K562 (cell line): ENCODE results near the gene OTOA. TPM values are rescaled to one million over a fixed set of nuclear protein-coding genes. Genes with fewer than 3 reads are reported as not detected.
"Not testable (repeated sequence)": the region's sequence is repeated elsewhere in the genome, so short reads cannot be mapped to it uniquely, and the experiment has no call there.

ENCODE experiments used
- ATAC-seq: fragments of 200-7000 bp; cut with Tn5 transposase; 3 replicates; pipeline ENCODE4 v1.9.1; 2020; ENCODE audit warnings: moderate library complexity
- BruUV-seq: library from RNA; stranded (reverse); fragments of 400-500 nt; replicated peaks from 2 replicates; lab custom pipeline; 2021; lab: Mats Ljungman, UMichigan
- CTCF ChIA-PET: fragments of 300-600 bp; formaldehyde crosslinking; extraction: SDS; loops from one replicate; lab custom pipeline; 2021; ENCODE audit warnings: low intra/inter-chr PET ratio; lab: Yijun Ruan, JAX
- POLR2A ChIA-PET: fragments of 300-600, 350-650 bp; sonication (Branson Sonifier 250); formaldehyde crosslinking; extraction: SDS; loops from one replicate; lab custom pipeline; 2021; ENCODE audit warnings: antibody characterized with exemption, inconsistent platforms; lab: Yijun Ruan, JAX
- DNase-seq, 4 experiments: peaks; one replicate each; pipeline versions ENCODE4 v3.0.0 to v3.0.0-alpha.2; 2011 to 2018; ENCODE audit warnings: low spot score in 3 of 4, mixed read lengths in 3 of 4; ENCODE audit errors: extremely low read depth in 1 of 4
- FAIRE-seq: peaks from 2 replicates; lab custom pipeline; 2011; peaks lifted over from hg19 to GRCh38; lab: Jason Lieb, UNC
- H2AFZ ChIP-seq: 2 replicates; pipeline ENCODE4 v1.6.0; 2011; ENCODE audit warnings: low read depth, low read length, control low read depth, inconsistent platforms
- H3K27ac ChIP-seq: fragments of 200-600 bp; 3 replicates; pipeline ENCODE4 v1.8.0; 2011; ENCODE audit warnings: low read depth, mild to moderate bottlenecking, control low read depth, inconsistent platforms, low read length, moderate library complexity, mixed read lengths; ENCODE audit errors: extremely low read depth
- H3K27me3 ChIP-seq, 2 experiments: fragments of 300-600 bp in 1 of 2; 2 replicates in 1 of 2; 3 replicates in 1 of 2; pipeline versions ENCODE4 v1.6.0 to v1.8.0; 2011; ENCODE audit warnings: inconsistent platforms in 2 of 2, low read length in 2 of 2, mild to moderate bottlenecking in 1 of 2, mixed read lengths in 1 of 2, moderate library complexity in 1 of 2; ENCODE audit not compliant: control insufficient read depth in 2 of 2, insufficient read depth in 2 of 2
- H3K36me3 ChIP-seq: fragments of 300-600 bp; 3 replicates; pipeline ENCODE4 v1.8.0; 2011; ENCODE audit warnings: mild to moderate bottlenecking, low read length, inconsistent platforms; ENCODE audit not compliant: control insufficient read depth, insufficient read depth
- H3K4me1 ChIP-seq, 2 experiments: fragments of 200-600 bp in 1 of 2; replicated peaks in 1 of 2; 2 replicates in 1 of 2; 3 replicates in 1 of 2; pipeline versions ENCODE4 v1.5.1 to v1.8.0; 2011; ENCODE audit warnings: inconsistent platforms in 2 of 2, low read length in 2 of 2, mild to moderate bottlenecking in 1 of 2, mixed read lengths in 1 of 2, moderate library complexity in 1 of 2; ENCODE audit not compliant: control insufficient read depth in 2 of 2, insufficient read depth in 2 of 2
- H3K4me2 ChIP-seq: 2 replicates; pipeline ENCODE4 v1.6.1; 2011; ENCODE audit warnings: low read length, control low read depth, inconsistent platforms, mixed read lengths; ENCODE audit not compliant: insufficient read depth
- H3K4me3 ChIP-seq: fragments of 200-600 bp; sonication (generic), shearing (Covaris generic); 2 replicates; pipeline ENCODE4 v1.5.1; 2016; ENCODE audit warnings: control low read depth, inconsistent platforms
- H3K79me2 ChIP-seq: fragments of 200-600 bp; 3 replicates; pipeline ENCODE4 v1.8.0; 2011; ENCODE audit warnings: low read length, inconsistent platforms; ENCODE audit not compliant: control insufficient read depth, insufficient read depth
- H3K9ac ChIP-seq, 2 experiments: 2 replicates each; pipeline versions ENCODE4 v1.6.0 to v1.6.1; 2011; ENCODE audit warnings: low read depth in 2 of 2, low read length in 2 of 2, control low read depth in 1 of 2, inconsistent platforms in 1 of 2, mild to moderate bottlenecking in 1 of 2, mixed read lengths in 1 of 2; ENCODE audit not compliant: insufficient read depth in 1 of 2
- H3K9me1 ChIP-seq: one replicate; pipeline ENCODE4 v1.6.0; 2011; ENCODE audit warnings: inconsistent platforms, mild to moderate bottlenecking, low read length, moderate library complexity; ENCODE audit not compliant: control insufficient read depth, insufficient read depth
- H3K9me3 ChIP-seq: replicated peaks from 2 replicates; pipeline ENCODE4 v1.5.1; 2011; ENCODE audit warnings: low read depth, low read length, inconsistent platforms; ENCODE audit not compliant: control insufficient read depth, insufficient read depth
- H4K20me1 ChIP-seq: replicated peaks from 2 replicates; pipeline ENCODE4 v1.6.1; 2011; ENCODE audit warnings: low read length, inconsistent platforms, mixed read lengths; ENCODE audit not compliant: control insufficient read depth, insufficient read depth
- CEBPB ChIP-seq: fragments of 450-650 bp; IDR thresholded peaks from 2 replicates; pipeline ENCODE4 v1.6.1; 2016; ENCODE audit warnings: missing genetic modification characterization, missing compliant biosample characterization
- CEBPG ChIP-seq, 3 experiments: fragments of 200-800 bp in 1 of 3; sonication (Bioruptor generic) in 1 of 3; sonication (generic) in 1 of 3; formaldehyde crosslinking in 1 of 3; IDR thresholded peaks in 2 of 3; conservative IDR thresholded peaks in 1 of 3; 2 replicates each; pipeline versions ENCODE4 v1.6.1 to v1.8.0; 2016 to 2022; ENCODE audit warnings: missing compliant biosample characterization in 2 of 3, missing genetic modification characterization in 2 of 3, mild to moderate bottlenecking in 1 of 3, missing genetic modification reagents in 1 of 3
- FOXJ2 ChIP-seq: fragments of 200-800 bp; sonication (Bioruptor generic); IDR thresholded peaks from 2 replicates; pipeline ENCODE4 v1.6.1; 2016; ENCODE audit warnings: missing genetic modification characterization, missing compliant biosample characterization
- NFE2L1 ChIP-seq: fragments of 450-650 bp; IDR thresholded peaks from 2 replicates; pipeline ENCODE4 v1.6.1; 2016; ENCODE audit warnings: missing genetic modification characterization, low read depth, mild to moderate bottlenecking, missing compliant biosample characterization, moderate library complexity, borderline replicate concordance
- ZNF121 ChIP-seq: sonication (generic); formaldehyde crosslinking; conservative IDR thresholded peaks from 2 replicates; pipeline ENCODE4 v1.8.0; 2022; ENCODE audit warnings: missing genetic modification reagents
- WGBS: fragments of 100-300 bp; shearing (Covaris generic); methylation state at CpG from one replicate; pipeline ENCODE4 v1.1.6; 2016; ENCODE audit warnings: low coverage, mixed read lengths; ENCODE audit not compliant: insufficient coverage; ENCODE audit errors: missing lambda C conversion rate; 5-methylcytosine and 5-hydroxymethylcytosine counted together
- in situ Hi-C: fragments of 300-500 bp; cut with MboI; formaldehyde crosslinking; loops from 4 replicates; pipeline ENCODE4 v1.15.0; 2018; ENCODE audit warnings: inconsistent platforms, mixed read lengths
- intact Hi-C: fragments of 100-400 bp; cut with micrococcal nuclease; formaldehyde crosslinking; loops from 2 replicates; pipeline ENCODE4 v1.14.2; 2022
- polyA plus RNA-seq, 8 experiments: library from polyadenylated mRNA; depleted of rRNA in 4 of 8; stranded (reverse) in 5 of 8; unstranded in 3 of 8; fragments of >200 nt; fragmentation: Nextera tagmentation in 2 of 8; fragmentation: Illumina TruSeq in 1 of 8; extraction: Ambion mirVana in 2 of 8; extraction: Trizol in 1 of 8; gene quantifications; 2 replicates each; pipeline versions ENCODE4 v1.2.1 to v1.2.3, GENCODE V29; 2011 to 2014; ENCODE audit warnings: inconsistent platforms in 1 of 8, missing spikeins in 1 of 8
- total RNA-seq, 7 experiments: library from RNA; depleted of rRNA in 6 of 7; stranded (reverse); fragments of >200 nt in 6 of 7; fragmentation: Illumina TruSeq in 2 of 7; extraction: Trizol in 2 of 7; gene quantifications; 2 replicates each; pipeline versions ENCODE4 v1.2.1 to v1.2.3, GENCODE V29; 2011 to 2021; ENCODE audit warnings: low replicate concordance in 1 of 7
- TF ChIP-seq, protein P1 (sequence below): fragments of 450-650 bp; formaldehyde crosslinking; IDR thresholded peaks from 2 replicates; pipeline ENCODE4 v1.4.0; 2020; ENCODE audit warnings: mild to moderate bottlenecking

The OTOA gene
- total and polyA plus RNA-seq, 9 of the 15 experiments (the other 6 are each of a cell fraction or from before 2014, with no cell fraction given), result 0.04 TPM; not detected in 8

GRCh38 chr16:21649826-21650406 lies 13.9 kb upstream of the OTOA start:
- H3K27me3 ChIP-seq, POLR2A ChIA-PET, H3K9ac ChIP-seq, H3K79me2 ChIP-seq, H3K4me1 ChIP-seq, H3K36me3 ChIP-seq, H3K4me3 ChIP-seq, DNase-seq, ATAC-seq: not testable (repeated sequence)
- WGBS, result 85% methylated on average over 12 of the region's 12 CpGs
- in situ Hi-C loops, result loop anchor here (5.0 kb wide), 1 partner anchor 63 kb away; no protein-coding TSS in a partner anchor
- 0 out of 2 replicates have a peak, but pooled peaks have one; percentile 11 for TF ChIP-seq ZNF121 (CRISPR knock-in tag)
- TF ChIP-seq, all 486 proteins: peak for 1; not testable (repeated sequence) for 485
- H3K4me2 ChIP-seq, H3K9me3 ChIP-seq, intact Hi-C loops, CTCF ChIA-PET, H3K27ac ChIP-seq, H2AFZ ChIP-seq, FAIRE-seq, BruUV-seq, H3K9me1 ChIP-seq, H4K20me1 ChIP-seq: not testable (repeated sequence)

- no peak overlapping the region for H3K9ac ChIP-seq
- intact Hi-C loops, result no loop called here
- DNase-seq (no peak), ATAC-seq (no peak), FAIRE-seq (no peak)
- H3K4me1 ChIP-seq, result no peaks in the 10 kb centered on the region
- no TSS peak for BruUV-seq
- H2AFZ ChIP-seq, result no peak overlapping the region
- no peak overlapping the region for H3K4me2 ChIP-seq
- in situ Hi-C loops, result no loop called here
- TF ChIP-seq NFE2L1 (no peak), CEBPB (tag) (peak; percentile 53), FOXJ2 (tag) (no peak), CEBPG (CRISPR knock-in tag; IDR thresholded peaks at IDR 0.05) (no peak), CEBPG (tag; conservative IDR thresholded peaks at IDR 0.05 in 1 of 2, IDR thresholded peaks at IDR 0.05 in 1 of 2) (peak in 1 of 2 experiments; percentile 52; a peak in 2 of 4 replicates)
- TF ChIP-seq, protein P1, sequence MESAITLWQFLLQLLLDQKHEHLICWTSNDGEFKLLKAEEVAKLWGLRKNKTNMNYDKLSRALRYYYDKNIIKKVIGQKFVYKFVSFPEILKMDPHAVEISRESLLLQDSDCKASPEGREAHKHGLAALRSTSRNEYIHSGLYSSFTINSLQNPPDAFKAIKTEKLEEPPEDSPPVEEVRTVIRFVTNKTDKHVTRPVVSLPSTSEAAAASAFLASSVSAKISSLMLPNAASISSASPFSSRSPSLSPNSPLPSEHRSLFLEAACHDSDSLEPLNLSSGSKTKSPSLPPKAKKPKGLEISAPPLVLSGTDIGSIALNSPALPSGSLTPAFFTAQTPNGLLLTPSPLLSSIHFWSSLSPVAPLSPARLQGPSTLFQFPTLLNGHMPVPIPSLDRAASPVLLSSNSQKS (CRISPR knock-in tag), result no peak
- POLR2A ChIA-PET, result no interaction called here
- CTCF ChIA-PET, result no interaction called here
- no peaks in the 10 kb centered on the region for H4K20me1 ChIP-seq
- 100% methylated on average over 1 of the region's 1 CpG for WGBS
- H3K79me2 ChIP-seq, result no peaks in the 10 kb centered on the region
- no peaks in the 10 kb centered on the region for H3K27me3 ChIP-seq
- H3K36me3 ChIP-seq, result peaks cover 14% of the 10 kb centered on the region; the same call in 2 of the 3 replicates
- H3K4me3 ChIP-seq, result no peak overlapping the region
- H3K27ac ChIP-seq, result no peak overlapping the region
- no peaks in the 10 kb centered on the region for H3K9me3 ChIP-seq
- no peaks in the 10 kb centered on the region for H3K9me1 ChIP-seq
Measured at GRCh38 chr16:21650521-21650920, 13.2 kb upstream of the OTOA start.
